ENCODE results near the gene KIF19.

DNA sequence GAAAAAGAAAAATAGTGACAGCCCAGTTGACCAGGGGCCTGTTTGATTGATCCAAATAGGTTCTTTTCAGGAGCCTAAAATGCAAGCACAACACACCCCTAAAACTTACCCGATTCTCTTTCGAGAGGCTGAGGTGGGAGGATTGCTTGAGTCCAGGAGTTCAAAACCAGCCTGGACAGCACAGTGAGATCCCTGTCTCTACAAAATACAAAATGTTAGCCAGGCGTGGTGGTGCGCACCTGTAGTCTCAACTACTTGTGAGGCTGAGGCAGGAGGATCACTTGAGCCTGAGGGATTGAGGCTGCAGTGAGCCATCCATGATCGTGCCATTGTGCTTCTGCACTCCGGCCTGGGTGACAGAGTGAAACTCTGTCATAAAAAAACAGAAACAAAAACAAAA lies 1.5 kb upstream of the KIF19 start:
- TF ChIP-seq CHD2 (IDR thresholded peaks at IDR 0.05; ENCODE audit: low read length) (no peak), RNF2 (IDR thresholded peaks at IDR 0.05; ENCODE audit: borderline replicate concordance, low read depth, low read length, missing control alignments, poor library complexity, severe bottlenecking) (no peak), POLR2A (IDR thresholded peaks at IDR 0.05; ENCODE audit: control extremely low read depth in 1 of 2, low read depth in 2 of 2, low read length in 2 of 2) (no peak), RAD21 (IDR thresholded peaks at IDR 0.05 in 1 of 2, conservative IDR thresholded peaks at IDR 0.05 in 1 of 2; ENCODE audit: low read depth in 2 of 2, low read length in 2 of 2) (no peak), RXRA (IDR thresholded peaks at IDR 0.05; ENCODE audit: insufficient read depth, low read depth, low read length) (no peak), TAF7 (optimal IDR thresholded peaks at IDR 0.05; ENCODE audit: borderline replicate concordance, low read depth, low read length) (no peak), CHD1 (IDR thresholded peaks at IDR 0.05; ENCODE audit: low read depth, low read length) (no peak), MAFK (IDR thresholded peaks at IDR 0.05; ENCODE audit: low read depth, low read length) (no peak)
- TF ChIP-seq, protein P1, sequence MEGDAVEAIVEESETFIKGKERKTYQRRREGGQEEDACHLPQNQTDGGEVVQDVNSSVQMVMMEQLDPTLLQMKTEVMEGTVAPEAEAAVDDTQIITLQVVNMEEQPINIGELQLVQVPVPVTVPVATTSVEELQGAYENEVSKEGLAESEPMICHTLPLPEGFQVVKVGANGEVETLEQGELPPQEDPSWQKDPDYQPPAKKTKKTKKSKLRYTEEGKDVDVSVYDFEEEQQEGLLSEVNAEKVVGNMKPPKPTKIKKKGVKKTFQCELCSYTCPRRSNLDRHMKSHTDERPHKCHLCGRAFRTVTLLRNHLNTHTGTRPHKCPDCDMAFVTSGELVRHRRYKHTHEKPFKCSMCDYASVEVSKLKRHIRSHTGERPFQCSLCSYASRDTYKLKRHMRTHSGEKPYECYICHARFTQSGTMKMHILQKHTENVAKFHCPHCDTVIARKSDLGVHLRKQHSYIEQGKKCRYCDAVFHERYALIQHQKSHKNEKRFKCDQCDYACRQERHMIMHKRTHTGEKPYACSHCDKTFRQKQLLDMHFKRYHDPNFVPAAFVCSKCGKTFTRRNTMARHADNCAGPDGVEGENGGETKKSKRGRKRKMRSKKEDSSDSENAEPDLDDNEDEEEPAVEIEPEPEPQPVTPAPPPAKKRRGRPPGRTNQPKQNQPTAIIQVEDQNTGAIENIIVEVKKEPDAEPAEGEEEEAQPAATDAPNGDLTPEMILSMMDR (IDR thresholded peaks at IDR 0.05; ENCODE audit: control extremely low read depth in 1 of 3, insufficient read depth in 1 of 3, low read depth in 1 of 3, low read length in 3 of 3), result no peak

All from H1 (cell line).